NCI-H226 (cell line): ENCODE data around the gene OR2G6.

Source experiments
- DNase-seq: peaks from one replicate; pipeline ENCODE4 v3.0.0-alpha.2; 2015

The OR2G6 gene

DNA sequence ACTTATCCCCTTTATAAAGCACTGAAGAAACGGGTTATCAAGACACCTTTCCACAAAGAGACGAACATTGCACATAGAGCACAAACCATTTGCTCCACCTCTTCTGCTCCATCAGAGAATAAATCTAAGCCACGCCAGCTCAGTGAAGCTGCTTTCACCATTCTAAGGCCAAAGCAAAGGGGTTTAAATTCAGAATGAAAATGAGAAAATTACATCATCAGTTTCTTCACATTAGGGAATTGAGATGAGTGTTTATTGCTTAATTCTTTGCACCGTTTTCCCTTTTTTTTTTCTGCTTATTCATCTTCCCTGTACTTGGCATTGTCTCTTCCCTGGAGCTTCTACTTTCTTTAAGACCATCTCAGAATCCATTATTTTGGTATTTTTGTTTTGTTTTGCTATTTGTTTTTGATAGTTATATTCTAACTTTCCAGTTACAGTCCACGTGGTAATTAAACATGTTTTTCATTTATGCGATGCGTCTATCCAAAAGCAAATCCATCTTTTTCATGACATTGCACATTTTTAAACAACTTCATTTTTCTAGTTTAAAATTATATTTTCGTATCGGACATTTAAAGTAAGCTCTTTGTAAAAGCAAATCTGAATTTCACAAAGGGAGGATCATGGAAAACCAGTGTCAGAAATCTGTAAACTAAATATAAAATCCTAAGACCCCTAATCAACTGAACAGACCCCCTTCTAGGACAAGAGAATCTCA, 68.5 kb downstream of the OR2G6 start:
- no peak for DNase-seq
